ENCODE measurements around the gene NFX1. TPM values are rescaled to one million over a fixed set of nuclear protein-coding genes. Genes with fewer than 3 reads are reported as not detected.

NFX1 gene
- total and polyA plus RNA-seq, 9 donors = 18.5 to 44.5 (median 34.3) TPM

DNA sequence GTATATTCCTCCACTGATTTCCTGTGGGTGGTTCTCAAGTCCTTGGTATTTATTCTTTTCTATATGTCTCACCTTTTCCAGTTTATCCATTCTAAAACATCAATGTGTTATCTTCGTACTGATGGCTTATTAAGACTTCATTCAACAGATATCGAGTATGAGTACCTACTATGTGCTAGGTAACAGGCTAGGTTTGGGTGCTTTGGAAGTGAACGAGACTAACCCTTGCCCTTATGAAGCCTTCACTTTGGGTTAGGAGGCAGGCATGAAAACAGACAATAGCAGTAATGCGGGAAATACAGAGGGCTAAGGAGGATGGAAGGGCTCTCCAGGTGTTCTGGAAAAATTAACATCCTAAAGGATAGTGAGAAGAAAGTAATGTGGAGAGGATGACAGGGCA, 58.7 kb downstream of the NFX1 start:
- 96 to 99% (median 98%) methylated on average over 4 of the region's 4 CpGs for WGBS, 3 donors
- H3K4me1 ChIP-seq (ENCODE audit: insufficient read depth) = peaks cover 3% of the 10 kb centered on the region
- H3K36me3 ChIP-seq = no peaks in the 10 kb centered on the region
- DNase-seq = no peak
- TF ChIP-seq EP300 (IDR thresholded peaks at IDR 0.05) = no peak
- TF ChIP-seq, protein P1, sequence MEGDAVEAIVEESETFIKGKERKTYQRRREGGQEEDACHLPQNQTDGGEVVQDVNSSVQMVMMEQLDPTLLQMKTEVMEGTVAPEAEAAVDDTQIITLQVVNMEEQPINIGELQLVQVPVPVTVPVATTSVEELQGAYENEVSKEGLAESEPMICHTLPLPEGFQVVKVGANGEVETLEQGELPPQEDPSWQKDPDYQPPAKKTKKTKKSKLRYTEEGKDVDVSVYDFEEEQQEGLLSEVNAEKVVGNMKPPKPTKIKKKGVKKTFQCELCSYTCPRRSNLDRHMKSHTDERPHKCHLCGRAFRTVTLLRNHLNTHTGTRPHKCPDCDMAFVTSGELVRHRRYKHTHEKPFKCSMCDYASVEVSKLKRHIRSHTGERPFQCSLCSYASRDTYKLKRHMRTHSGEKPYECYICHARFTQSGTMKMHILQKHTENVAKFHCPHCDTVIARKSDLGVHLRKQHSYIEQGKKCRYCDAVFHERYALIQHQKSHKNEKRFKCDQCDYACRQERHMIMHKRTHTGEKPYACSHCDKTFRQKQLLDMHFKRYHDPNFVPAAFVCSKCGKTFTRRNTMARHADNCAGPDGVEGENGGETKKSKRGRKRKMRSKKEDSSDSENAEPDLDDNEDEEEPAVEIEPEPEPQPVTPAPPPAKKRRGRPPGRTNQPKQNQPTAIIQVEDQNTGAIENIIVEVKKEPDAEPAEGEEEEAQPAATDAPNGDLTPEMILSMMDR (IDR thresholded peaks at IDR 0.05) = no peak
- no peak for TF ChIP-seq POLR2A (IDR thresholded peaks at IDR 0.05)
- H3K9me3 ChIP-seq = no peaks in the 10 kb centered on the region
- intact Hi-C loops (cut with DNase I) = no loop called here
- no peaks in the 10 kb centered on the region for H3K27me3 ChIP-seq
- no peak overlapping the region for H3K27ac ChIP-seq
- H3K4me3 ChIP-seq = no peak overlapping the region

DNA sequence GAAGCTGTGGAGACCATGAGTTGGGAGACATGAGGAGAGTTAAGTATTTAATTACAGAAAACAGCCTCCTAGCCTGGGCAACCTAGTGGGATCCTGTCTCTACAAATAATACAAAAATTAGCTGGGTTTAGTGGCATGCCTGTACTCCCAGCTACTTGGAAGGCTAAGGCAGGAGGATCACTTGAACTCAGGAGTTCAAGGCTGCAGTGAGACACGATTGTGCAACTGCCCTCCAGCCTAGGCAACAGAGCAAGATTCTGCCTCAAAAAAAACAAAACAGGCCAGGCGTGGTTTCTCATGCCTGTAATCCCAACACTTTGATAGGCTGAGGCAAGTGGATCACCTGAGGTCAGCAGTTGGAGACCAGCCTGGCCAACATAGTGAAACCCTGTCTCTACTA, 59.4 kb downstream of the NFX1 start:
- H3K4me1 ChIP-seq (ENCODE audit: insufficient read depth) = peaks cover 6% of the 10 kb centered on the region
- no peaks in the 10 kb centered on the region for H3K27me3 ChIP-seq
- intact Hi-C loops (cut with DNase I) = no loop called here
- H3K27ac ChIP-seq = peak overlapping the region in 1 of 2 donors; percentile 4
- TF ChIP-seq EP300 (IDR thresholded peaks at IDR 0.05) (no peak), POLR2A (IDR thresholded peaks at IDR 0.05) (no peak)
- TF ChIP-seq, protein P1 (IDR thresholded peaks at IDR 0.05) = no peak
- no peaks in the 10 kb centered on the region for H3K36me3 ChIP-seq
- H3K4me3 ChIP-seq = no peak overlapping the region
- peak in 2 of 5 donors; percentile 28 to 69 for DNase-seq
- no peaks in the 10 kb centered on the region for H3K9me3 ChIP-seq
- 17 to 38% (median 28%) methylated on average over 2 of the region's 2 CpGs for WGBS, 3 donors

DNA sequence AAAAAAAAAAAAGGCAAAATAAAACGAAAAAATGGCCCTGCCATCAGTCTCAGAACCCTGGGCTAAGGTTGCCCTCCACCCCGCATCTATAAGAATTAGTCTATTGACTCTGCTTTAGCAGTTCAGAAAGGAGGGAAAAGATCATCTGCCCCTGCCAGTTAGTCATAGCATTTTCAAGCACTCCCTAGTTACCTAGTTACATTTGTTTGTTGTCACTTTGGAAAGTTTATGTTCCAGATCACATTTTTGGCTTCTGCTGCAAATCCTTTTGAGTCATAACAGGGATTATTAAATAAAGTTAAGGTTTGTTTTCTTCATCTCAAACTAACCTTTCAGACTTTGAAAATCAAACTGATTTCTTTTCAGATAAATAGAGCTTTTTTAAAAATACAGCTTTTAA, 60.0 kb downstream of the NFX1 start:
- WGBS, 3 donors = 17 to 27% (median 20%) methylated on average over 2 of the region's 2 CpGs
- TF ChIP-seq, protein P1 (IDR thresholded peaks at IDR 0.05) = no peak
- TF ChIP-seq EP300 (IDR thresholded peaks at IDR 0.05) (no peak), POLR2A (IDR thresholded peaks at IDR 0.05) (no peak)
- Histone ChIP-seq H3K4me3 (no peak overlapping the region), H3K27me3 (no peaks in the 10 kb centered on the region), H3K4me1 (ENCODE audit: insufficient read depth) (peaks cover 6% of the 10 kb centered on the region), H3K36me3 (no peaks in the 10 kb centered on the region), H3K9me3 (no peaks in the 10 kb centered on the region), H3K27ac (peak overlapping the region in 1 of 2 donors; percentile 4)
- intact Hi-C loops (cut with DNase I) = no loop called here
- no peak for DNase-seq

DNA sequence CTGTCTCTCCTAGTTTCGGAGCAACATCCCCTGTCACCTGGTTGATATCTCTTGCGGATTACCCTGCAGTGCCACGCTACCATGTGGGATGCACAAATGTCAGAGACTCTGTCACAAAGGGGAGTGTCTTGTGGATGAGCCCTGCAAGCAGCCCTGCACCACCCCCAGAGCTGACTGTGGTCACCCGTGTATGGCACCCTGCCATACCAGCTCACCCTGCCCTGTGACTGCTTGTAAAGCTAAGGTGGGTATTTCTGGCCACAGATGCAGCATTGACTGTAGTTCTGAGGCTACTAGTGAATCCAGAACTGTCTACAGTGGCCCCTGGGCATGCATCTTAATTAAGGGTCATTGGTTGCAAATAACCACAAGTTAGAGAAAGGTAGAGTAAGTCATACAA, 61.2 kb downstream of the NFX1 start:
- H3K27ac ChIP-seq = no peak overlapping the region
- intact Hi-C loops (cut with DNase I) = no loop called here
- DNase-seq = no peak
- no peak overlapping the region for H3K4me3 ChIP-seq
- no peak for TF ChIP-seq EP300 (IDR thresholded peaks at IDR 0.05)
- TF ChIP-seq, protein P1 (IDR thresholded peaks at IDR 0.05) = no peak
- no peak for TF ChIP-seq POLR2A (IDR thresholded peaks at IDR 0.05)
- H3K36me3 ChIP-seq = no peaks in the 10 kb centered on the region
- no peaks in the 10 kb centered on the region for H3K27me3 ChIP-seq
- H3K4me1 ChIP-seq (ENCODE audit: insufficient read depth) = peaks cover 6% of the 10 kb centered on the region
- WGBS, 3 donors = 88 to 96% (median 88%) methylated on average over 4 of the region's 4 CpGs
- no peaks in the 10 kb centered on the region for H3K9me3 ChIP-seq
